HG03354 (cell line): ENCODE results near the gene RYR1.
"Not testable (repeated sequence)": the region's sequence is repeated elsewhere in the genome, so short reads cannot be mapped to it uniquely, and the experiment has no call there.

Experiments
- ATAC-seq: cut with Tn5 transposase; IDR thresholded peaks from one replicate; pipeline ENCODE4 v1.9.1; 2021; ENCODE audit warnings: mild to moderate bottlenecking; ENCODE audit not compliant: unreplicated experiment, poor library complexity, severe bottlenecking

RYR1 gene

GRCh38 chr19:38507551-38508127 lies 74.1 kb downstream of the RYR1 start:
- no peak for ATAC-seq

- ATAC-seq, result no peak
These were observed 75.0 kb downstream of the RYR1 start for GRCh38 chr19:38508507-38508906.

GRCh38 chr19:38509027-38509426 lies 75.5 kb downstream of the RYR1 start:
- ATAC-seq, result no peak

- ATAC-seq, result no peak
These were observed 77.7 kb downstream of the RYR1 start for GRCh38 chr19:38511074-38511708.

GRCh38 chr19:38512277-38512676 lies 78.8 kb downstream of the RYR1 start:
- no peak for ATAC-seq

- not testable (repeated sequence) for ATAC-seq
These were observed 79.7 kb downstream of the RYR1 start for GRCh38 chr19:38513156-38513555.

GRCh38 chr19:38513762-38514167 lies 80.3 kb downstream of the RYR1 start:
- ATAC-seq, result no peak

GRCh38 chr19:38514812-38515633 lies 81.5 kb downstream of the RYR1 start:
- ATAC-seq, result no peak

- ATAC-seq, result no peak
These were observed 82.4 kb downstream of the RYR1 start for GRCh38 chr19:38515896-38516295.

GRCh38 chr19:38516802-38517201 lies 83.3 kb downstream of the RYR1 start:
- no peak for ATAC-seq

GRCh38 chr19:38517321-38517720 lies 83.8 kb downstream of the RYR1 start:
- ATAC-seq, result no peak

- ATAC-seq, result not testable (repeated sequence)
These were observed 84.5 kb downstream of the RYR1 start for GRCh38 chr19:38517980-38518379.

- no peak for ATAC-seq
These were observed 85.7 kb downstream of the RYR1 start for GRCh38 chr19:38519168-38519567.

GRCh38 chr19:38519988-38520387 lies 86.5 kb downstream of the RYR1 start:
- no peak for ATAC-seq

GRCh38 chr19:38522915-38523314 lies 89.4 kb downstream of the RYR1 start:
- no peak for ATAC-seq

GRCh38 chr19:38523319-38523718 lies 89.8 kb downstream of the RYR1 start:
- no peak for ATAC-seq

- no peak for ATAC-seq
These were observed 90.9 kb downstream of the RYR1 start for GRCh38 chr19:38524369-38524768.

- no peak for ATAC-seq
These were observed 91.6 kb downstream of the RYR1 start for GRCh38 chr19:38524994-38525634.

GRCh38 chr19:38526430-38526829 lies 92.9 kb downstream of the RYR1 start:
- no peak for ATAC-seq

GRCh38 chr19:38527466-38528136 lies 94.1 kb downstream of the RYR1 start:
- ATAC-seq, result no peak
